CD14-positive monocyte (primary cell): Measurements from ENCODE around the gene MEF2B. TPM values are rescaled to one million over a fixed set of nuclear protein-coding genes. Genes with fewer than 3 reads are reported as not detected.

ENCODE experiments used
- DNase-seq, 3 donors: peaks; one replicate each; pipeline ENCODE4 v3.0.0-alpha.2; 2011 to 2022
- H2AFZ ChIP-seq: 2 replicates; pipeline ENCODE4 v1.6.0; 2012; ENCODE audit warnings: mild to moderate bottlenecking, low read depth, low read length, inconsistent platforms; ENCODE audit not compliant: insufficient read depth, poor library complexity, severe bottlenecking
- H3K27ac ChIP-seq, 2 donors: 1 replicate in 1 of 2; 2 replicates in 1 of 2; pipeline ENCODE4 v1.5.1; 2012 to 2013; ENCODE audit warnings: low read length in 2 of 2, control low read depth in 1 of 2, inconsistent platforms in 1 of 2, low read depth in 1 of 2, mild to moderate bottlenecking in 1 of 2
- H3K27me3 ChIP-seq, 2 donors: one replicate each; pipeline versions ENCODE4 v1.6.0 to v1.6.1; 2011 to 2013; ENCODE audit warnings: low read length in 2 of 2; ENCODE audit not compliant: control insufficient read depth in 2 of 2, insufficient read depth in 2 of 2
- H3K36me3 ChIP-seq, 2 donors: replicated peaks in 1 of 2; 1 replicate in 1 of 2; 2 replicates in 1 of 2; pipeline versions ENCODE4 v1.5.1 to v1.6.1; 2012 to 2013; ENCODE audit warnings: low read length in 2 of 2, control low read depth in 1 of 2, inconsistent platforms in 1 of 2, mild to moderate bottlenecking in 1 of 2; ENCODE audit not compliant: insufficient read depth in 2 of 2, control insufficient read depth in 1 of 2
- H3K4me1 ChIP-seq, 2 donors: 1 replicate in 1 of 2; 2 replicates in 1 of 2; pipeline versions ENCODE4 v1.5.1 to v1.6.1; 2012 to 2013; ENCODE audit warnings: low read length in 2 of 2, control low read depth in 1 of 2, inconsistent platforms in 1 of 2, mild to moderate bottlenecking in 1 of 2, moderate library complexity in 1 of 2; ENCODE audit not compliant: insufficient read depth in 2 of 2, control insufficient read depth in 1 of 2
- H3K4me2 ChIP-seq: replicated peaks from 2 replicates; pipeline ENCODE3; 2012; ENCODE audit warnings: low read length, moderate library complexity, mild to moderate bottlenecking; ENCODE audit not compliant: poor library complexity, severe bottlenecking; ENCODE audit errors: extremely low read depth
- H3K4me3 ChIP-seq, 3 experiments: fragments of 200-600 bp in 1 of 3; sonication (generic) in 1 of 3; replicated peaks in 1 of 3; 1 replicate in 2 of 3; 2 replicates in 1 of 3; pipeline ENCODE4 v1.5.1; 2011 to 2013; ENCODE audit warnings: low read length in 3 of 3, mild to moderate bottlenecking in 3 of 3, control low read depth in 2 of 3, low read depth in 2 of 3, inconsistent platforms in 1 of 3, moderate library complexity in 1 of 3
- H3K79me2 ChIP-seq: 2 replicates; pipeline ENCODE4 v1.6.0; 2012; ENCODE audit warnings: mild to moderate bottlenecking, control low read depth, inconsistent platforms, low read length, moderate library complexity; ENCODE audit not compliant: insufficient read depth
- H3K9ac ChIP-seq: 2 replicates; pipeline ENCODE4 v1.6.0; 2017; ENCODE audit warnings: low read length, mild to moderate bottlenecking; ENCODE audit not compliant: insufficient read depth, poor library complexity, severe bottlenecking
- H3K9me3 ChIP-seq, 2 donors: replicated peaks in 1 of 2; 1 replicate in 1 of 2; 2 replicates in 1 of 2; pipeline versions ENCODE4 v1.5.1 to v1.6.1; 2012 to 2013; ENCODE audit warnings: low read length in 2 of 2, control low read depth in 1 of 2; ENCODE audit not compliant: control insufficient read depth in 1 of 2, insufficient read depth in 1 of 2
- H4K20me1 ChIP-seq: 2 replicates; pipeline ENCODE4 v1.6.0; 2012; ENCODE audit warnings: mild to moderate bottlenecking, low read length, control low read depth, moderate library complexity; ENCODE audit not compliant: insufficient read depth
- H3K27ac Mint-ChIP-seq, 7 donors: one replicate each; pipeline ENCODE4 v1.8.0; 2020; ENCODE audit warnings: mild to moderate bottlenecking in 7 of 7, mixed read lengths in 7 of 7, moderate library complexity in 6 of 7, inconsistent platforms in 2 of 7
- H3K27me3 Mint-ChIP-seq, 3 donors: one replicate each; pipeline ENCODE4 v1.8.0; 2021 to 2022; ENCODE audit warnings: low read depth in 3 of 3, mild to moderate bottlenecking in 3 of 3, mixed read lengths in 3 of 3, moderate library complexity in 3 of 3, inconsistent platforms in 1 of 3
- H3K36me3 Mint-ChIP-seq, 2 donors: one replicate each; pipeline ENCODE4 v1.8.0; 2020; ENCODE audit warnings: mixed read lengths in 2 of 2, inconsistent platforms in 1 of 2, mild to moderate bottlenecking in 1 of 2
- H3K4me1 Mint-ChIP-seq: one replicate; pipeline ENCODE4 v1.8.0; 2020; ENCODE audit warnings: mild to moderate bottlenecking, mixed read lengths
- H3K4me3 Mint-ChIP-seq, 2 donors: one replicate each; pipeline ENCODE4 v1.8.0; 2020; ENCODE audit warnings: mild to moderate bottlenecking in 2 of 2, mixed read lengths in 2 of 2, moderate library complexity in 1 of 2
- H3K9me3 Mint-ChIP-seq, 7 donors: one replicate each; pipeline ENCODE4 v1.8.0; 2020 to 2022; ENCODE audit warnings: mixed read lengths in 7 of 7, mild to moderate bottlenecking in 6 of 7, moderate library complexity in 6 of 7, inconsistent platforms in 2 of 7
- WGBS: methylation state at CpG from one replicate; pipeline ENCODE4 v1.1.5; 2013; ENCODE audit warnings: missing lambda C conversion rate; ENCODE audit not compliant: insufficient coverage; 5-methylcytosine and 5-hydroxymethylcytosine counted together
- intact Hi-C, 2 donors: fragments of 100-400 bp; cut with micrococcal nuclease; formaldehyde crosslinking; loops; one replicate each; pipeline versions ENCODE4 v1.15.0 to v1.15.1; 2023
- polyA plus RNA-seq, 3 donors: library from polyadenylated mRNA; depleted of rRNA in 1 of 3; unstranded in 2 of 3; stranded (reverse) in 1 of 3; fragments of 300-500 nt in 2 of 3; fragments of >200 nt in 1 of 3; fragmentation: Illumina TruSeq in 2 of 3; gene quantifications; 1 replicate in 2 of 3; 2 replicates in 1 of 3; pipeline ENCODE4 v1.2.3, GENCODE V29; 2012 to 2021
- TF ChIP-seq, protein P1 (sequence below): fragments of 200-600 bp; IDR thresholded peaks from one replicate; pipeline ENCODE4 v1.8.0; 2022; ENCODE audit warnings: antibody characterized with exemption, mild to moderate bottlenecking

MEF2B gene
- polyA plus RNA-seq, 3 donors, result 0.15 to 1.8 (median 0.30) TPM

- intact Hi-C loops, result no loop called here
Measured at GRCh38 chr19:19121371-19121770, 48.7 kb downstream of the MEF2B start.

GRCh38 chr19:19120308-19121231, 49.5 kb downstream of the MEF2B start:
- H3K4me3 ChIP-seq, result no peak overlapping the region
- no peak overlapping the region for H2AFZ ChIP-seq
- no peaks in the 10 kb centered on the region for H3K27me3 ChIP-seq
- peaks cover 0 to 5% of the 10 kb centered on the region in 2 donors for H3K36me3 ChIP-seq
- intact Hi-C loops, result no loop called here
- Mint-ChIP-seq H3K4me3 (no peak overlapping the region), H3K36me3 (peaks cover 18 to 27% of the 10 kb centered on the region in 2 donors), H3K4me1 (no peaks in the 10 kb centered on the region), H3K27me3 (no peaks in the 10 kb centered on the region), H3K9me3 (peaks cover 2 to 11% (median 8%) of the 10 kb centered on the region in 7 donors), H3K27ac (no peak overlapping the region)
- no peak overlapping the region for H3K4me2 ChIP-seq
- no peaks in the 10 kb centered on the region for H3K4me1 ChIP-seq
- peaks cover 0 to 3% of the 10 kb centered on the region in 2 donors for H3K9me3 ChIP-seq
- no peak overlapping the region for H3K27ac ChIP-seq
- TF ChIP-seq, protein P1, sequence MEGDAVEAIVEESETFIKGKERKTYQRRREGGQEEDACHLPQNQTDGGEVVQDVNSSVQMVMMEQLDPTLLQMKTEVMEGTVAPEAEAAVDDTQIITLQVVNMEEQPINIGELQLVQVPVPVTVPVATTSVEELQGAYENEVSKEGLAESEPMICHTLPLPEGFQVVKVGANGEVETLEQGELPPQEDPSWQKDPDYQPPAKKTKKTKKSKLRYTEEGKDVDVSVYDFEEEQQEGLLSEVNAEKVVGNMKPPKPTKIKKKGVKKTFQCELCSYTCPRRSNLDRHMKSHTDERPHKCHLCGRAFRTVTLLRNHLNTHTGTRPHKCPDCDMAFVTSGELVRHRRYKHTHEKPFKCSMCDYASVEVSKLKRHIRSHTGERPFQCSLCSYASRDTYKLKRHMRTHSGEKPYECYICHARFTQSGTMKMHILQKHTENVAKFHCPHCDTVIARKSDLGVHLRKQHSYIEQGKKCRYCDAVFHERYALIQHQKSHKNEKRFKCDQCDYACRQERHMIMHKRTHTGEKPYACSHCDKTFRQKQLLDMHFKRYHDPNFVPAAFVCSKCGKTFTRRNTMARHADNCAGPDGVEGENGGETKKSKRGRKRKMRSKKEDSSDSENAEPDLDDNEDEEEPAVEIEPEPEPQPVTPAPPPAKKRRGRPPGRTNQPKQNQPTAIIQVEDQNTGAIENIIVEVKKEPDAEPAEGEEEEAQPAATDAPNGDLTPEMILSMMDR, result no peak
- no peak for DNase-seq
- WGBS, result 95% methylated on average over 30 of the region's 39 CpGs
- no peak overlapping the region for H3K9ac ChIP-seq
- H4K20me1 ChIP-seq, result no peaks in the 10 kb centered on the region
- H3K79me2 ChIP-seq, result no peaks in the 10 kb centered on the region

More at GRCh38 chr19:19121371-19121770, 48.7 kb downstream of the MEF2B start:
- Histone ChIP-seq H3K9ac (no peak overlapping the region), H3K36me3 (peaks cover 0 to 5% of the 10 kb centered on the region in 2 donors), H3K27ac (no peak overlapping the region), H3K27me3 (no peaks in the 10 kb centered on the region), H2AFZ (no peak overlapping the region), H4K20me1 (no peaks in the 10 kb centered on the region), H3K4me2 (no peak overlapping the region), H3K4me3 (no peak overlapping the region), H3K9me3 (peaks cover 0 to 3% of the 10 kb centered on the region in 2 donors), H3K4me1 (no peaks in the 10 kb centered on the region), H3K79me2 (no peaks in the 10 kb centered on the region)
- 98% methylated on average over 6 of the region's 10 CpGs for WGBS
- no peak overlapping the region for H3K27ac Mint-ChIP-seq
- peaks cover 2 to 11% (median 8%) of the 10 kb centered on the region in 7 donors for H3K9me3 Mint-ChIP-seq
- no peaks in the 10 kb centered on the region for H3K4me1 Mint-ChIP-seq
- TF ChIP-seq, protein P1, result no peak
- H3K27me3 Mint-ChIP-seq, result no peaks in the 10 kb centered on the region
- DNase-seq, result no peak
- H3K4me3 Mint-ChIP-seq, result no peak overlapping the region
- peaks cover 18 to 27% of the 10 kb centered on the region in 2 donors for H3K36me3 Mint-ChIP-seq
